Muscle layer of duodenum (tissue), 2 donors: ENCODE results near the gene ZNF618.

Source experiments
- H3K27ac ChIP-seq: one replicate; pipeline ENCODE4 v1.7.0; 2013; ENCODE audit warnings: mild to moderate bottlenecking, low read length
- H3K27me3 ChIP-seq: one replicate; pipeline ENCODE4 v1.7.0; 2013; ENCODE audit warnings: low read depth, mild to moderate bottlenecking, control low read depth, low read length
- H3K36me3 ChIP-seq, 2 donors: one replicate each; pipeline ENCODE4 v1.7.0; 2013; ENCODE audit warnings: low read length in 2 of 2, control low read depth in 1 of 2, mild to moderate bottlenecking in 1 of 2; ENCODE audit not compliant: insufficient read depth in 2 of 2, control insufficient read depth in 1 of 2
- H3K4me1 ChIP-seq, 2 donors: one replicate each; pipeline ENCODE4 v1.7.0; 2013; ENCODE audit warnings: low read length in 2 of 2, mild to moderate bottlenecking in 2 of 2, control low read depth in 1 of 2, moderate library complexity in 1 of 2; ENCODE audit not compliant: insufficient read depth in 2 of 2, control insufficient read depth in 1 of 2
- H3K4me3 ChIP-seq, 2 donors: one replicate each; pipeline ENCODE4 v1.7.0; 2013; ENCODE audit warnings: low read length in 2 of 2, low read depth in 1 of 2, mild to moderate bottlenecking in 1 of 2
- H3K9me3 ChIP-seq, 2 donors: one replicate each; pipeline ENCODE4 v1.7.0; 2013; ENCODE audit warnings: low read length in 2 of 2, control low read depth in 1 of 2, mild to moderate bottlenecking in 1 of 2; ENCODE audit not compliant: control insufficient read depth in 1 of 2
- donor health status: healthy.

Gene ZNF618

DNA sequence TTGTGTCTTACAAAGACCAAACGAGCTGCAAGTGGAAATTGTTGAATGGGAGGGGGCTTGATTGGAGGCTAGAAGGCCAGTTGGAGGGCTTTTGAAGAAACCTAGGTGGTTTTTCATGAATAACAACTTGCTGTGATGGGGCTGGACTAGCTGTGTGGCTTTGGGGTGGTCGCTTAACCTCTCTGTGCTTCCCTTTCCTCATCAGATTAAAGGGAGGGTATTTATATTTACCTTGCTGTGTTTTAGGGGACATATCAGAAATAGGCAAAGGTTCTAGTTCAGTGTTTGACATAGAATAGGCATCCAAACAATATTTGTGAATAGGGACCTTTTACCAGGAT lies 74.9 kb downstream of the ZNF618 start:
- H3K4me3 ChIP-seq: no peak overlapping the region
- no peaks in the 10 kb centered on the region for H3K36me3 ChIP-seq
- H3K27me3 ChIP-seq: no peaks in the 10 kb centered on the region
- H3K4me1 ChIP-seq: peaks cover 0 to 12% of the 10 kb centered on the region in 2 donors
- no peak overlapping the region for H3K27ac ChIP-seq
- H3K9me3 ChIP-seq: no peaks in the 10 kb centered on the region

DNA sequence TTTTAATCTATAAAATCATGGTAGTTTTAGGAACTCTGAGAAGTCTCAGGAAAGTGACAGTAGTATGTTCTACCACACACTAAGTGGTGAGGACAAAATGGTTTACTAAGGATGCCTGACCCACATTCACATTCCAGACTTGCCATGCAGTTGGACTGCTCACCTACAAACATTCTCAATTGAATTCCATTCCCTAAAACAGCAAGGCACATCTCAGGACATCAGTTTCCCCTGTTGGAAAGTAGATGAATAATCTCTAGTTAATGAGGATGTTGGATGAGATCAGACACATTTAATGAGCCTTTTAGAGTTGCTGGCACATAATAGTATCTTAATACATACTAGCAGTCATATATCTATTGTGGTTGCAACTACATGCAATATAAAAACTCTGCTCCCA lies 76.6 kb downstream of the ZNF618 start:
- Histone ChIP-seq H3K27me3 (no peaks in the 10 kb centered on the region), H3K36me3 (no peaks in the 10 kb centered on the region), H3K4me3 (no peak overlapping the region), H3K4me1 (peaks cover 0 to 12% of the 10 kb centered on the region in 2 donors), H3K27ac (no peak overlapping the region), H3K9me3 (no peaks in the 10 kb centered on the region)

GRCh38 chr9:113953531-113953930 lies 77.4 kb downstream of the ZNF618 start:
- H3K27ac ChIP-seq: no peak overlapping the region
- peaks cover 0 to 12% of the 10 kb centered on the region in 2 donors for H3K4me1 ChIP-seq
- H3K4me3 ChIP-seq: no peak overlapping the region
- no peaks in the 10 kb centered on the region for H3K36me3 ChIP-seq
- H3K9me3 ChIP-seq: no peaks in the 10 kb centered on the region
- no peaks in the 10 kb centered on the region for H3K27me3 ChIP-seq

DNA sequence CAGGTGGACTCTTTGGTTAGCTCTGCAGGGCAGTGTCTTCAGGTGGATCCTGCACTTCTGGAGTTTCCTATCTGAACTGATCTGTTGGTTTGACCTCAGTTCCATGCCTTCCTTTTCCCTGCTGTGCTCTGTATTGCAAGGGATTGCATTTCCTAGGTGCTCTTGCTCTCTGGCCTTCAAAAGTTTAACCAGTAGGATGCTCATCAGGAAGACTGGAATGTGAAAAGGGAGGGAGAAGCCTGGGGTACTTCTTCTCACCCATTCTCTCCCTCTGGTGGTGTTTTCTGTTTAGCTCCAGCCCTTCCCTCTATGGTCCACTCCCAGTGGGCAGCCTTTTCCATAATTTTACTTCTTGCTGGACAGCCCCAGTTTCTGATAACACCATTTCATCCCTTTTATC lies 78.5 kb downstream of the ZNF618 start:
- Histone ChIP-seq H3K9me3 (no peaks in the 10 kb centered on the region), H3K27ac (no peak overlapping the region), H3K36me3 (no peaks in the 10 kb centered on the region), H3K4me1 (peaks cover 0 to 12% of the 10 kb centered on the region in 2 donors), H3K27me3 (no peaks in the 10 kb centered on the region), H3K4me3 (no peak overlapping the region)

DNA sequence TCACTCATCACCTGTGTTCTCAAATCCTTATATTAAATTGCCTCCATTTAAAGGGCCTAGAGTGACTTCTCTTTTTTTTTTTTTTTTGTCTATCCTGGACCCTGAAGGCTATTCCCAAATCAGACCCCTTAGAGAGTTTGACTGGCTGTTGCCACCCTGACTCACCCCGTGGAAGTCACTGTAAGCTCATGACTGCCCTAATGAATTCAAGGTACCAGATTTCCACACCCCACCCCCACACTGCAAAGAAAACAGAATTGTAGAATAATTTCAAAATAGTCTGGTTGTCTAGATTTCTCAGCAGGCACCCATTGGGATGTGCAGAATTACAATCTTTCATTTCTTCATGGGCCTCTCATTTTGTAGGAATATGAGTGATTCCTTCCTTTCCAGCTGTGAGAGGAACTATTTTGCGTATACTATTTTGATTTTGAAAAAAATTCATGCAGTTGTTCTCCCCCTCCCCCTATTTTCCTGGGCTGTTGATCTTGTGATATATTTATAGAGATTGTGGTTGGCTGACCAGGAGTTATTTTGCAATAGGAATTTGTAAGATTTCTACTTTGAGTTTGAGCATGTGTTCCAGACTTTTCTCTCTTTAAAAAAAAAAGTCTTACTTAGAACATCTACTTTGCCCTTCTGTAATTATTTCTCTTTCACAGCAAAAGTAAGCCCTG lies 79.1 kb downstream of the ZNF618 start:
- Histone ChIP-seq H3K36me3 (no peaks in the 10 kb centered on the region), H3K4me3 (no peak overlapping the region), H3K27me3 (no peaks in the 10 kb centered on the region), H3K4me1 (peaks cover 0 to 12% of the 10 kb centered on the region in 2 donors), H3K9me3 (no peaks in the 10 kb centered on the region), H3K27ac (no peak overlapping the region)

GRCh38 chr9:113956901-113957300 lies 80.8 kb downstream of the ZNF618 start:
- H3K4me3 ChIP-seq: no peak overlapping the region
- no peak overlapping the region for H3K27ac ChIP-seq
- no peaks in the 10 kb centered on the region for H3K36me3 ChIP-seq
- H3K4me1 ChIP-seq: peaks cover 0 to 12% of the 10 kb centered on the region in 2 donors
- no peaks in the 10 kb centered on the region for H3K27me3 ChIP-seq
- no peaks in the 10 kb centered on the region for H3K9me3 ChIP-seq

DNA sequence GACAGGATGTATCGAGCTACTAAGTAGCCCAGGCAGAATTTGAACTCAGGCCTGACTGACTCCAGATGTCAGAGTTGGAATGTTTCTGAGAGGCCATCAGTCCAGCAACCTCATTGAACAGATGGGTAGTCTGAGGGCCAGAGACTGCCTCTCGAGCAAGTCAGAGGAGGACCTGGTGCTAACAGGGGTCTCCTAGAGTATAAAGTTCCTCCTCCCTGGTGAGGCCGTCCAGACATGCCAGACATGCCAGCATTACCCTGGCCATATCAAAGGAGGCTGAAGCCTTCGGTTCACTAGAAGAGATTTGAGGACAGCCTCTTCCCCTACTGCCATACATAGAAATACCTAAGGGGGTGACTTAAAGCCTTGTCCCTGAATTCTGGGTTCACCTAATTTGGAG lies 81.2 kb downstream of the ZNF618 start:
- no peak overlapping the region for H3K4me3 ChIP-seq
- no peaks in the 10 kb centered on the region for H3K27me3 ChIP-seq
- no peak overlapping the region for H3K27ac ChIP-seq
- peaks cover 0 to 12% of the 10 kb centered on the region in 2 donors for H3K4me1 ChIP-seq
- no peaks in the 10 kb centered on the region for H3K36me3 ChIP-seq
- H3K9me3 ChIP-seq: no peaks in the 10 kb centered on the region

- Histone ChIP-seq H3K36me3 (no peaks in the 10 kb centered on the region), H3K27me3 (no peaks in the 10 kb centered on the region), H3K9me3 (no peaks in the 10 kb centered on the region), H3K27ac (no peak overlapping the region), H3K4me1 (peaks cover 0 to 12% of the 10 kb centered on the region in 2 donors), H3K4me3 (no peak overlapping the region)
Measured at GRCh38 chr9:113957821-113958341, 81.8 kb downstream of the ZNF618 start.

- Histone ChIP-seq H3K9me3 (no peaks in the 10 kb centered on the region), H3K4me1 (peaks cover 0 to 12% of the 10 kb centered on the region in 2 donors), H3K27me3 (no peaks in the 10 kb centered on the region), H3K4me3 (no peak overlapping the region), H3K27ac (no peak overlapping the region), H3K36me3 (no peaks in the 10 kb centered on the region)
Measured at GRCh38 chr9:113958556-113958955, 82.4 kb downstream of the ZNF618 start.

- no peaks in the 10 kb centered on the region for H3K9me3 ChIP-seq
- H3K36me3 ChIP-seq: no peaks in the 10 kb centered on the region
- H3K27me3 ChIP-seq: no peaks in the 10 kb centered on the region
- peaks cover 0 to 2% of the 10 kb centered on the region in 2 donors for H3K4me1 ChIP-seq
- no peak overlapping the region for H3K27ac ChIP-seq
- H3K4me3 ChIP-seq: no peak overlapping the region
Measured at GRCh38 chr9:113960768-113961167, 84.7 kb downstream of the ZNF618 start.

DNA sequence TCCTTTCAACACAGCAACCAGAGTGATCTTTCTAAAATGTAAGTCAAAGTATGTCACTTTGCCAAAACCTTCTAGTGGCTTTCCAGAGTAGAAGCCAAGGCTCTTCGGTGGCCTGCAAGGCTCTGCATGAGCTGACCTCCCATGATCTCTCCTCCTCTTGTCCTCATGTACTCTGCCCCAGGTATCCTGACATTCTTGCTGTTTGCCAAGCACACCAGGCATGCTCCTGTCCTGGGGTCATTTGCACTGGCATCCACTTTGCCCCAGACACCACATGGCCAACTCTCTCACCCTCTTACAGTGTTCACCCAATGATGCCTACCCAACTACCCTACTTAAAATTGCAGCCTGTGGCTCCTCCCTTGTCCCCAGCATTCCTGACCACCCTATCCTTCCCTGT lies 86.3 kb downstream of the ZNF618 start:
- H3K9me3 ChIP-seq: no peaks in the 10 kb centered on the region
- no peak overlapping the region for H3K27ac ChIP-seq
- no peak overlapping the region for H3K4me3 ChIP-seq
- H3K4me1 ChIP-seq: peaks cover 0 to 14% of the 10 kb centered on the region in 2 donors
- H3K36me3 ChIP-seq: no peaks in the 10 kb centered on the region
- H3K27me3 ChIP-seq: no peaks in the 10 kb centered on the region
